Activated naive CD4-positive, alpha-beta T cell treated with anti-CD3 and anti-CD28 coated beads for 36 hours (primary cell): ENCODE data around the gene MACROD2. TPM values are rescaled to one million over a fixed set of nuclear protein-coding genes. Genes with fewer than 3 reads are reported as not detected.

Source experiments
- CTCF ChIA-PET: fragments of 350-600 bp; sonication (Branson Sonifier 250); formaldehyde crosslinking; loops from one replicate; lab custom pipeline; 2021; ENCODE audit warnings: antibody characterized with exemption; lab: Charles Lee
- DNase-seq: peaks from one replicate; pipeline ENCODE4 v3.0.0-alpha.2; 2020
- H3K27ac Mint-ChIP-seq: one replicate; pipeline ENCODE4 v1.8.0; 2021; ENCODE audit warnings: mild to moderate bottlenecking, mixed read lengths
- H3K27me3 Mint-ChIP-seq: one replicate; pipeline ENCODE4 v1.8.0; 2021; ENCODE audit warnings: low read depth, mixed read lengths
- H3K36me3 Mint-ChIP-seq: one replicate; pipeline ENCODE4 v1.8.0; 2021; ENCODE audit warnings: low read depth, mixed read lengths
- H3K4me1 Mint-ChIP-seq: one replicate; pipeline ENCODE4 v1.8.0; 2021; ENCODE audit warnings: low read depth, mixed read lengths
- H3K4me3 Mint-ChIP-seq: one replicate; pipeline ENCODE4 v1.8.0; 2021; ENCODE audit warnings: mild to moderate bottlenecking, moderate library complexity, mixed read lengths
- H3K9me3 Mint-ChIP-seq: one replicate; pipeline ENCODE4 v1.8.0; 2021; ENCODE audit warnings: mixed read lengths
- intact Hi-C: fragments of 100-400 bp; cut with micrococcal nuclease; formaldehyde crosslinking; loops from one replicate; pipeline ENCODE4 v1.15.1; 2023
- total RNA-seq, 2 experiments: library from RNA; stranded (reverse); gene quantifications; one replicate each; pipeline ENCODE4 v1.2.3, GENCODE V29; 2021

MACROD2 gene
- total RNA-seq, 2 experiments from 2014 or later = not detected

DNA sequence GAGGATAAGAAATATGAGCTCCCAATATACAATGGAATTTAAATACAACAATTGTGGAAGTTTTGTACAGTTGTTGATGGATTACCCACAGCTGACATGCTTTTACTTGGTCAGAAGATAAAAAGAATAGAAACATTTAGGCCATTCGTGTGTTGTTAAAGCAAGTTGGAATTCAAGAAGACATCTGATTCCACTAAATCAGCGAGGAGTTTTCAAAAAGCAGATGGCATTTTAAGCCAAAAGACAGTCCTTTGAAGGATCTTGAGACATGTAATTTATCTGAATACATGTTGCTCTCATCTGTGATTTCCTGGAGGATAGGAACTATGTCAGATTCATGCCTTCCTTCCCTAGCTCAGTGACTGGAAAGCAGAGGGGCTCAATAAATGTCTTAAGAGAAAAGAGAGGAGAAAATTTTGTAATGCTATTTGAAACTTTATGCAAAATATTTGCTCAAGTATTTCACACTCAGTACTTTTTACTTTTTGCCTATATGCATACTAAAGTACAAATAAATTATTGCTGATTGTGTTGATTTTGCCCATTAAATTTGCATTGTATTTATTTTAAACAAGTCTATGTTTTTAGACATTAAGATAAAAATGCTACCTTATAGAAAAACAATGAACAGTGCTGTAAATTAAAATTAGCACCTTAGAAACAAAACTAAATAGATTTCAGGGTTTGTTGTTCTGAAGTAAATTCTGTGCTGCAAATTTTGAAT, 1075.9 kb downstream of the MACROD2 start:
- CTCF ChIA-PET = no interaction called here
- intact Hi-C loops = no loop called here
- H3K4me1 Mint-ChIP-seq = no peaks in the 10 kb centered on the region
- H3K27me3 Mint-ChIP-seq = no peaks in the 10 kb centered on the region
- no peak for DNase-seq
- H3K36me3 Mint-ChIP-seq = no peaks in the 10 kb centered on the region
- peaks cover 11% of the 10 kb centered on the region for H3K9me3 Mint-ChIP-seq
- H3K27ac Mint-ChIP-seq = no peak overlapping the region
- no peak overlapping the region for H3K4me3 Mint-ChIP-seq

DNA sequence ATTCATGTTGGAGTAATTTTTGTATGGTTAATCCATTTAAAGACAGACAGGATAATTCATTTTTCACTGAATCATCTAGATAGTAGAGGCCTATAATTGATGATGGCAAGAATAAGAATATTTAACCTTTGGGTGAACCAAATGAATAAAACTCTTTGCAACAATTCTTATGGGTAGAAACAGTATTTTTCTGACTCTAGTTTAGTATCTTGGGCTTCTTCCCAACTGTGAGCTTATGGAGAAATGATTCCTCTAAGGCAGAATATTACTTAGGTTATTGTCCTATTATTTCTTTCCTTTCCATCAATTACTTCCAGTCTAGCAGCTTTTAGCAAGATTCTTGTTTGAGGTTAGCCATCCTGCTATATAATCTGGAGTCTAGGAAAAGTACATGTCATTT, 1077.0 kb downstream of the MACROD2 start:
- H3K27me3 Mint-ChIP-seq = no peaks in the 10 kb centered on the region
- H3K27ac Mint-ChIP-seq = no peak overlapping the region
- H3K36me3 Mint-ChIP-seq = no peaks in the 10 kb centered on the region
- intact Hi-C loops = no loop called here
- peaks cover 11% of the 10 kb centered on the region for H3K9me3 Mint-ChIP-seq
- H3K4me3 Mint-ChIP-seq = no peak overlapping the region
- DNase-seq = no peak
- CTCF ChIA-PET = no interaction called here
- no peaks in the 10 kb centered on the region for H3K4me1 Mint-ChIP-seq

DNA sequence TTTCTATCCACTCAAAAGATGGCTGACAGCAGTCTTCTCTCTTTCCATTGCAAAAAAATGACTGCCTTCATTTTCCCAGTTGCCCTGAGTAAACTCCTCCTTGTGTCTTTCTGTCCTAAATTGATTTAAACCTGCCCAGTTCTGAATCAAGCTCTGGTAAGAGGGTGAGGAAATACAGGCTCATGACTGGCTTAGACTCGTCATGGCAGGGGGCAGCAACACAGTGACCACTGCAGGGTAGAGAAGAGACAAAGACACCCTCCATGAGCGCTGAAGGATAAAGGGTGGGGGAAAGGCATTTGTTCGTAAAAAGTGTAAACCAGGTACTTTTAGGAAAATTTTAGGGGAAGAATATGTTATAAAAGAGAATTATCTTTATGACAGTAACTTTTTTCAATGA, 1080.3 kb downstream of the MACROD2 start:
- no peak overlapping the region for H3K27ac Mint-ChIP-seq
- H3K27me3 Mint-ChIP-seq = no peaks in the 10 kb centered on the region
- CTCF ChIA-PET = interaction anchor here (0.6 kb wide), 1 partner anchor 262 kb away, joined by 4 read pairs; no protein-coding TSS in a partner anchor
- H3K4me3 Mint-ChIP-seq = no peak overlapping the region
- no peaks in the 10 kb centered on the region for H3K4me1 Mint-ChIP-seq
- no peaks in the 10 kb centered on the region for H3K9me3 Mint-ChIP-seq
- no peak for DNase-seq
- no peaks in the 10 kb centered on the region for H3K36me3 Mint-ChIP-seq
- intact Hi-C loops = no loop called here

DNA sequence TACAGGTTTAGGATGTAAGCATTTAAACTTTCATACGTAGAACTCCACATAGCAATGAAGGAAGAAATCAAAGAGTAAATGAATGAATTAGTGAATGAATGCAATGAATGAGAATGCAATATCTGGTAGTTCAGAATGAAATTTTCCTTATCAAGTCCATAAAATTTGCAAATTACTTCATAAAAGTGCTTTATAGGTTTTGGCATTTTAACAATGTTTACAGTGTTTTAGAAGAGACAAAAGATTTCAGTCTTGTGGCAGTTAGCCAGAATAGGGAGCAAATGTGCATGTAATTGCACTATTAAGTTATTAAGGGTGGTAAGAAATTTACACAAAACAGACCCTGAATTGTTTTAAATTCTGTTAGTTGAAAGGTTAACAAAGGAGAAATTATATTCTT, 1081.5 kb downstream of the MACROD2 start:
- no peak overlapping the region for H3K27ac Mint-ChIP-seq
- DNase-seq = no peak
- H3K4me3 Mint-ChIP-seq = no peak overlapping the region
- H3K4me1 Mint-ChIP-seq = no peaks in the 10 kb centered on the region
- CTCF ChIA-PET = no interaction called here
- no peaks in the 10 kb centered on the region for H3K9me3 Mint-ChIP-seq
- intact Hi-C loops = no loop called here
- no peaks in the 10 kb centered on the region for H3K36me3 Mint-ChIP-seq
- no peaks in the 10 kb centered on the region for H3K27me3 Mint-ChIP-seq

DNA sequence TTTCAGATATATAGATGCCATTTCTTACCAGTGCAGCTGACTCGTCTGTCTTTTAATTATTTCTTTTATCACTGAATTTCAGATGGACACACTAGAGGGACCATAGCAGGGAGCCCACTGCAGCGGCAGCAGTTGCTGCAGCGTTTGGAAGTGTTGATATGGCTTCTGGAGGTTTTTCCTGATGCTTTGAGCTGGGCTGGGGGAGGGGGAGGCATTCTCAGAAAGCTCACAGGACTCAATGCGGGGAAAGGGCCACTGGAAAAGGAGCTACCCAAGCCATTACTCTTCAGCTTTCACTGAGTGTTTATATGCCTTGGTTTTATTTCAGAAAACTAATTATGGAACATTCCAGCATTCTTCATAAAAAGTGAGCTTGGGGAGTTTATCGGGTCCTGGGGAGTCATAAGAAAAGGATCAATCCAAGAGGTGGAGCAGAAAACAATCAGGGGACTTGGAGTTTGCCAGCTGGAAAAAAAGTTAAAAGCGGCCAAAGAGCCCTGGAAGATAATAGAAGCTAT, 1082.5 kb downstream of the MACROD2 start:
- no peaks in the 10 kb centered on the region for H3K9me3 Mint-ChIP-seq
- CTCF ChIA-PET = interaction anchor here (0.6 kb wide), 1 partner anchor 96 kb away, joined by 3 read pairs; no protein-coding TSS in a partner anchor
- intact Hi-C loops = no loop called here

DNA sequence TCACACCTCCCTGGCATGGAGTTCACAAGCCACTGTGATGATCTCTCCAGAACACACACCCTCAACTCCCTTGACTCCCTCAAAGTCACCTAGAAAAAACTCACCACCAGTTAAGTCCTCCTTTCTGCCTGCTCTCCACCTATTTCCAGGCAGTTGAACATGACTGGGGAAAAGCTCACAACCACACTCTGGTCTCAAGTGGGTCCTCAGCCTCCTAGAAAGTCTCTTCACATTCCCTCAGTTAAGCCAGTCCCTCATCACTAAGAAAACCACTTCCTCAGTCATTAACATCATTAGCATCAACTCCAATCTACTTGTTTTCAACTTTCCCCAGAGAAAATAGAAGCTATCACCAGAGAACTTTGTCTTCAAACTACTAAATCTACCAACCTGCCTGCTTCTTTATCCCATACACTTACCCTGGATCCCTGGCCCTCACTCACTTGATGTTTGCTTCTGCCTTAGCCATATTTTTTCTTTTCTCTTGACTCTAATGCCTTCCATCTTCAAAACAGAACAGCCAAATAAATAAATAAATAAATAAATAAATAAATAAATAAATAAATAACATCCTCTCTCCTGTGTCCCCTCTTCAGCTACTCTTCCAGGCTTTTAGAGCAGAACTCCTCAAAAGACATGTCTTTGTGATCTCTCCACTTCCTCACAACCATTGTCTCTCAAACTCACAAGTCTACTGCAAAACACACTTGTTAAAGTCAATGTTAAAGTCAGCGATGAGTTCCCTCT, 1084.5 kb downstream of the MACROD2 start:
- no peaks in the 10 kb centered on the region for H3K27me3 Mint-ChIP-seq
- H3K4me1 Mint-ChIP-seq = no peaks in the 10 kb centered on the region
- H3K4me3 Mint-ChIP-seq = no peak overlapping the region
- no peak for DNase-seq
- H3K27ac Mint-ChIP-seq = no peak overlapping the region
- intact Hi-C loops = no loop called here
- CTCF ChIA-PET = no interaction called here
- H3K9me3 Mint-ChIP-seq = no peaks in the 10 kb centered on the region
- no peaks in the 10 kb centered on the region for H3K36me3 Mint-ChIP-seq

More for the DNA sequence above, 1082.5 kb downstream of the MACROD2 start:
- H3K4me1 Mint-ChIP-seq = no peaks in the 10 kb centered on the region
- H3K27me3 Mint-ChIP-seq = no peaks in the 10 kb centered on the region
- no peak overlapping the region for H3K27ac Mint-ChIP-seq
- no peak for DNase-seq
- H3K36me3 Mint-ChIP-seq = no peaks in the 10 kb centered on the region
- no peak overlapping the region for H3K4me3 Mint-ChIP-seq

DNA sequence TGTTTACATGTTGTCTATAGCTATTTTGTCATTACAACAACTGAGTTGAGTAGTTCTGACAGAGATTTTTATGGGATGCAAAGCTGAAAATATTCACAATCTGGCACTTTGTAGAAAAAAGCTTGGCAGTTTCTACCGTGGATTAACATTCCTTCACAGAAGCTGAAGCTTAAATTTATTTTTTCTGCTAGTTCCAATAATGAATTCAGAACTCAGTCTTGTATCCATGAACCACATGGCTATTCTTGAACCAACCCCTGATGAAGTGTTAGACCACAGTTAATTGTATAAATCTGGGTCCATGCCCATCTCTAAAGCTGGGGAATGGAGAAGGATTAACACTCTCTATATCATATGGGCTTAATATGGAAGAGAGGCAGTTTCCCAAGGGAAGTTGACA, 1085.9 kb downstream of the MACROD2 start:
- H3K27me3 Mint-ChIP-seq = no peaks in the 10 kb centered on the region
- no peaks in the 10 kb centered on the region for H3K9me3 Mint-ChIP-seq
- no peaks in the 10 kb centered on the region for H3K4me1 Mint-ChIP-seq
- no peak overlapping the region for H3K4me3 Mint-ChIP-seq
- no peak for DNase-seq
- intact Hi-C loops = no loop called here
- H3K36me3 Mint-ChIP-seq = no peaks in the 10 kb centered on the region
- CTCF ChIA-PET = no interaction called here
- no peak overlapping the region for H3K27ac Mint-ChIP-seq

DNA sequence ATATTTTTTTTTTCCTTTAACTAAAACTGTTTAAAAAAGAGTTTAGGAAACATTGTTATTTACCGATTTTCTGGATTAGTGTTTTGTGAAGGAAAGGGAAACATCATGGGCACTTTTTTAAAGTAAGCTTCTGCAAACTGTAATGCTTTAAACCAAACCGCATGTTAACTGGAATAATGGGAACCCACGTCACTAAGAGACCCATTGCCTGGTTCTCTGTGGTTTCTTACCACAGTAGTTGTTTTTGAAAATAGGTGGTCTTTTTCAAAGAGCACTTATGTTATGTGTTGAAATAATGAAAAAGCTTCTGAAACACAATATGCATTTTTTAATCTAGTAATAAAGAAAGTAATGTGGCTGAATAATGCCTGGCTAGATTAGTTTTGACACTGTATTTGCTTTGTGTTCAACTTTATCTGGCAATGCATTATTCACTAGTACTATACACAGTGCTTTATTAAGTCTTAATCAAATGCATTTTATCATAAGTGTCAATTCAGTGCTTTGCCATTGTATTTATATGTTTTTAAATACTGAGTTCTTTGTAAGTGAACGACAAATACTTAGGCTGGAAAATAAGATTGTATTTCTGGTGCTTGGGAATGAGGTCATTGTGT, 1096.2 kb downstream of the MACROD2 start:
- no peak overlapping the region for H3K4me3 Mint-ChIP-seq
- H3K27me3 Mint-ChIP-seq = no peaks in the 10 kb centered on the region
- H3K9me3 Mint-ChIP-seq = peaks cover 6% of the 10 kb centered on the region
- no peaks in the 10 kb centered on the region for H3K36me3 Mint-ChIP-seq
- CTCF ChIA-PET = no interaction called here
- H3K27ac Mint-ChIP-seq = no peak overlapping the region
- no peak for DNase-seq
- H3K4me1 Mint-ChIP-seq = no peaks in the 10 kb centered on the region
- intact Hi-C loops = no loop called here

DNA sequence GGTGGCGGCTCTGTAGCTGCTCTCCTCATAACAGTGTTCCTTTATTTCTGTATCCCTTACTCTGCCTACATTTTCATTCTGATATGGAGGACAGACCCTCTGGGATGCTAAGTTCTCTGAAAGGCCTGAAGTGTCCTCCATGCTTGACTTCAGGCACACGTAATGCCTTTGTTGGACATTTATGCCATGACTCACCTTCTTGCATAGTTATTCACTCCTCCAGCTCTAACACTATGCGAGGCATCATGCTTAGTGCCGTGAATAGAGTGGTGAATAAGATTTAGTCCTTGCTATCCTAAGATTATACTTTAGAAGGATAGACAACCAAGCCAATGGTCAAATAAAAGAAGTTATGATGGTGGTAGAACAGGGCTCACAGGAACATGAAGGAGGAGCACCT, 1103.0 kb downstream of the MACROD2 start:
- H3K27ac Mint-ChIP-seq = no peak overlapping the region
- CTCF ChIA-PET = no interaction called here
- no peaks in the 10 kb centered on the region for H3K27me3 Mint-ChIP-seq
- no peak overlapping the region for H3K4me3 Mint-ChIP-seq
- intact Hi-C loops = no loop called here
- peaks cover 5% of the 10 kb centered on the region for H3K9me3 Mint-ChIP-seq
- no peak for DNase-seq
- no peaks in the 10 kb centered on the region for H3K36me3 Mint-ChIP-seq
- no peaks in the 10 kb centered on the region for H3K4me1 Mint-ChIP-seq

DNA sequence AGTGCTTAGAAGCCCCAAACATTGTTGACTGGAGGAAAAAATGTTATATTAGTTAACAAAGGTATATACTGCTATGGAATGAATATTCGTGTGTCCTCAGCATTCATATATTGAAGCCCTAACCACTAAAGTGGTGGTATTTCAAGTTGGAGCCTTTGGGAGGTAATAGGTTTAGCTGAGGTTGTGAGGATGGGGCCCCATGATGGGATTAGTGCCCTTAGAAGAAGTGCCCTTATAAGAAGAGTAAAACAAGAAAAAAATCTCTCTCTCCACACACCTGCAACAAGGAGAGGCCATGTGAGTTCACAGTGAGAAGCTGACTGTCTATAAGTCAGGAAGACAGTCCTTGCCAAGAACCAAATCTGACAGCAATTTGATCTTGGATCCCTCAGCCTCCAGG, 1103.8 kb downstream of the MACROD2 start:
- peaks cover 10% of the 10 kb centered on the region for H3K9me3 Mint-ChIP-seq
- no peak overlapping the region for H3K27ac Mint-ChIP-seq
- no peak overlapping the region for H3K4me3 Mint-ChIP-seq
- intact Hi-C loops = no loop called here
- H3K4me1 Mint-ChIP-seq = no peaks in the 10 kb centered on the region
- no peaks in the 10 kb centered on the region for H3K27me3 Mint-ChIP-seq
- no peaks in the 10 kb centered on the region for H3K36me3 Mint-ChIP-seq
- no peak for DNase-seq
- CTCF ChIA-PET = no interaction called here

DNA sequence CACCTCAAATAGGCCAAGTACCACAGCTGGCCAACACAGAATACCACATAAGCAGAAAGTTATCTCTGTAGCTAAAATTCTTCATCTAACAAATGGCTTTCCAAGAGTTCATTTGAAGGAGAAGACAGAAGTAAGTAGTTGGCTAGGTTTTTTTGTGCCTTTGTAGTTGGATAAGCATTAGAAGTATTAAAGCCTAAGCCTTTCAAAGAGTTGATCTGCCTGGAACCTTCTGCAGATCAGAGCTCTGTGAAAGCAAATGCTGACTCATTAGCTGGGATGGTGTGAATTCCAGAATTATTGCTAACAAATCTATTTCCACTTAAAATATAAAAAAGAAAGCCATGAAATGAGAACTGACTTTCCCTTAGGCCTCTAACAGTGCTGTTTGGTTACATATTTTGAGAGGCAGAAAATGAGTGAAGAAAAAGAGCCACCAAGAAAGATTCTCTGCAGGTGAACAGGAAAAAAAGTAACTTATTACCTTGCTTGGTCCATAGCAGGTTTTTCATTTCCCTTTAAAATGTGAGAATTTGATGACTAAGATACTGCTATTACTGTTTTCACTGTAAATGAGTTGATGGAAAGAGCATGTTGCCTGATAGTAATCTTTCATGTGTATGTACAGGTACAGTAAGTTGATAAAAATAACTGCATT, 1105.3 kb downstream of the MACROD2 start:
- Mint-ChIP-seq H3K4me3 (no peak overlapping the region), H3K4me1 (no peaks in the 10 kb centered on the region), H3K36me3 (no peaks in the 10 kb centered on the region), H3K27ac (no peak overlapping the region), H3K27me3 (no peaks in the 10 kb centered on the region), H3K9me3 (peaks cover 10% of the 10 kb centered on the region)
- intact Hi-C loops = no loop called here
- no peak for DNase-seq
- CTCF ChIA-PET = no interaction called here

DNA sequence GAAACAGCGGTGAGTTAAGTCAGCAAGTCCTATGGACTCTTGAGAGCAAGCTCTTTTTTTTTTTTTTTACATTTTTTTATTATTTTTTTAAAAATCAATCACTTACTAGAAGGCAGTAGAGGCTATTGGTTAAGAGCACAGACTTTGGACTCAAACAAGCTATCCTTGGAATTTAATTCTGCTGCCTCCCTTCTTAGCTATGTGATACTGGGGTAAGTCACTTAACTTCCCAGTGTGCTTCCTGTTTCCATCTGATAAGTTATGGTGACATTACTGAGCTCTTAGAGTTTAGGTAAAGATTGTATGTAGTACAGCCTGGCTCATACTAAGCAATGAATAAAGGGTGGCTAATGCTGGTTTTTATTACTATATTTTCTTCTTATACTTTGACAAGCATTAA, 1112.6 kb downstream of the MACROD2 start:
- DNase-seq = no peak
- intact Hi-C loops = no loop called here

More for the DNA sequence above, 1112.6 kb downstream of the MACROD2 start:
- Mint-ChIP-seq H3K4me3 (no peak overlapping the region), H3K27ac (no peak overlapping the region), H3K4me1 (no peaks in the 10 kb centered on the region), H3K36me3 (no peaks in the 10 kb centered on the region), H3K9me3 (peaks cover 5% of the 10 kb centered on the region), H3K27me3 (no peaks in the 10 kb centered on the region)
- CTCF ChIA-PET = interaction anchor here (0.6 kb wide), 2 partner anchors 536 to 877 kb away, joined by 3 to 4 read pairs; no protein-coding TSS in a partner anchor
